ENCODE measurements around the gene VAX1.
"Not testable (repeated sequence)": the region's sequence is repeated elsewhere in the genome, so short reads cannot be mapped to it uniquely, and the experiment has no call there.

The VAX1 gene, protein sequence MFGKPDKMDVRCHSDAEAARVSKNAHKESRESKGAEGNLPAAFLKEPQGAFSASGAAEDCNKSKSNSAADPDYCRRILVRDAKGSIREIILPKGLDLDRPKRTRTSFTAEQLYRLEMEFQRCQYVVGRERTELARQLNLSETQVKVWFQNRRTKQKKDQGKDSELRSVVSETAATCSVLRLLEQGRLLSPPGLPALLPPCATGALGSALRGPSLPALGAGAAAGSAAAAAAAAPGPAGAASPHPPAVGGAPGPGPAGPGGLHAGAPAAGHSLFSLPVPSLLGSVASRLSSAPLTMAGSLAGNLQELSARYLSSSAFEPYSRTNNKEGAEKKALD

DNA sequence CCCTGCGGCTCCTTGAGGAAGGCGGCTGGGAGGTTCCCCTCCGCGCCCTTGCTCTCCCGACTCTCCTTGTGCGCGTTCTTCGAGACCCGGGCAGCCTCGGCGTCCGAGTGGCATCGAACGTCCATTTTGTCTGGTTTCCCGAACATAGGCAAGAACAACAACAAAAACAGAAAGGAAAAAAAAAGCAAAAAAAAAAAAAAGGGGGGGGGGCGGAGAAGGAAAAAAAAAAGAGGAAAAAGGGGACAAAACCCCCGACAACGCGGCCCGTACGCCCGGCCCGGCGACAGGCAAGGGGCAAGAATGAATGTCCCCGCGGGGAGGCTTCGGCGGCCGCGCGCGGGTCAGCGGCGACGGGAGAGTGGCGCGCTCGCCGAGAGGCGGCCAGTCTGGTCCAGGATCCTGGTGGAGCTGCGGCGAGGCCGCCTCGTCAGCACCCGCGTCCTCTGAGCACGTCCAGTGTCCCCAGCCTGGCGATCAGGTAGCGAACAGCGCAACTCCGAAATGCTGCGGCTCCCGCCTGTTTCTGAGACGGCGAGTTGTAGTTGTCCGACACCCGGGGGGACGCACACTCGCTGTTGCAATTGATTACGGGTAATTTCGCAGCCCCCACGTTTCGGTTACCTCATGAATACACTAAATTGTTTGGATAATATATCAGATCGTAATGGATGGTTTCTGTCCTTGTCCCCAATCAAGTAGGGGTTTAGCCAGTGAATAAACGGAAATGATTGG lies at the start of gene VAX1:
Gene VAX1, minus strand, starts transcription at position 360 of the 732 bp plus-strand sequence. Its CDS starts 214 bp downstream, at position 146.
- peak in 1 of 3 donors; percentile 47 for DNase-seq

DNA sequence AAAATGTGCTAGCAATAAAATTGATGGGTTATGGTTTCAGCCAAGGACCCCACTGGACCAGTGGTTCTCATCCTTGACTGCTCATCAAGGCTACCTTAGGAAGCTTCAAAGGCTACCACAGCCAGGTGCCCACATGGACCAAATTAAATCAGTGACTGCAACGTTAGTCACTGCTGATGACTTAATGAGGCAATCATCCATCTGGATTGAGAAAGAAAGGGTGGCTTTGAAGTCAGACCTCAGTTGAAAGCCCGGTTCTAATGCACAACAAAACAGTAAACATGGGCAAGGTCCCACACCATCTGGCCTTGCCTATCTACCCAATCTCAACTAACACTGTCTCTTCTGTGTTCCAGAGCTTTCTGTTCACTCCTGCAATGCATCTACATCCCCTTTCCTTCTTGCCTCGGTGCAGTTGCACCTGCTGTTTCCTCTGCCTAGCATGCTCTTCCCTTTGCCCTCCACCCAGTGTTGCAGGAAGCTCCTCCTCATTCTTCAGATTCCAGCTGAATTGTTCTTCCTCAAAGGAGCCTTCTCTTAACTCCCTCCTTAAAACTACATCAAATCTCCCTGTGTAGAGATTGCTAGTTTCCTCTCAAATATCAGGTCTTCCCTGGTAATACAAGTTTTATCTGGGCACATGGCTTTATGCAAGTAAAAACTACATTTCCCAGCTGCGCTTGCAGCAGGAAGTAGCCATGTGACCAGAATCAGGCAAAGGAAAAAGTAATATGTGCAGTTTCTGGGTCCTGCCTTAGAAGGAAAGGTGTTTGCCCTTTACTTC lies 49.0 kb upstream of the VAX1 start:
- DNase-seq = peak in 1 of 3 donors; percentile 6

DNA sequence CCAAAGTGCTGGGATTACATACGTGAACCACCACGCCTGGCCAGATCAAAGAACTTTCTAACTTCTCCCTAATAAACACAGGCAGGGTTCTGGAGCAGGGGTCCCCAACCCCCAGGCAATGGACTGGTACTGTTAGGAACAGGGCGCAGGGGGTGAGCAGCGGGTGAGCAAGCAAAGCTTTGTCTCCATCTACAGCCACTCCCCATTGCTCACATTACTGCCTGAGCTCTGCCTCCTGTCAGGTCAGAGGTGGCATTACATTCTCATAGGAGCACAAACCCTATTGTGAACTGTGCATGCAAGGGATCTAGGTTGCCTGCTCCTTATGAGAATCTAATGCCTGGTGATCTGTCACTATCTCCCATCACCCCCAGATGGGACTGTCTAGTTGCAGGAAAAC lies 47.7 kb upstream of the VAX1 start:
- not testable (repeated sequence) for DNase-seq

GRCh38 chr10:117184821-117185220 lies 46.8 kb upstream of the VAX1 start:
- DNase-seq = no peak

- no peak for DNase-seq
Measured at GRCh38 chr10:117184296-117184695, 46.2 kb upstream of the VAX1 start.

- no peak for DNase-seq
Measured at GRCh38 chr10:117178190-117178589, 40.1 kb upstream of the VAX1 start.

GRCh38 chr10:117175901-117176534 lies 37.9 kb upstream of the VAX1 start:
- peak; percentile 91 to 94 (median 93) for DNase-seq

GRCh38 chr10:117175215-117175900 lies 37.3 kb upstream of the VAX1 start:
- peak in 1 of 3 donors; percentile 22 for DNase-seq

DNA sequence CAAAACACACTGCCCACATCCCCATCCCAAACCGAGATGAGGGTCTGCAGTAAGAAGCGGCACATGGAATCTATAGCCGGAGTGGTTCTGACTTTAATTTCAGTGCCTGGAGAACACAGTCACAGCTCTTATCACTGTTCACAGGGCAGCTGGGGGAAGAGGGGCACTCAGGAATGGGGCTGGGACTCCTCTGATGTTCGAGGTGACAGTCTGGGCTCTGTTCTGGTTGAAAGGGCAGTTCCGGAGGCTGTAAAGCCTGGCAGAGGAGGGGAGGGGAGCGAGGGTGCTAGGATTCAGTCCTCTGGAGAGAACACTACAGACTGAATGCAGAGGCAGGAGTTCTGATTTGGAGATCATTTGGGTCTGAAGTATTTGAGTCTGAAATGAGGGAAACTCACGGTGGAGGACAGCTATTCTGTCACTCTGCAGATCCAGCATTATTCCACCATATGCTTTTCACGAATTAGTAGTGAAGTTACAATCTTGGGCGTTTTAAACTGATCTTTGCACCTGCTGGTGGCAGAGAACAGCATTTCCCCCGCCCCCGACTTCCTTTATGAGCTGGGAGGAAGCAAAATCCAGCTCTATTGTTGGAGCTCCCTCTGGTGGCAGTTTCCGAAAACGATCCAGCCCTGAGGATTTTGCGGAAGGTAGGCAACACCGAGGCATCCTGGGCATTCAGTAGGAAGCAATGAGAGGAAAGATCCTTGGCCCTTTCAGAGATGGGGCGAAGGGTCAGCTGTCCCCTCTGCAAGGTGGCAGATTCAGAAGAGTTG lies 36.6 kb upstream of the VAX1 start:
- DNase-seq = peak; percentile 89 to 94 (median 92)

DNA sequence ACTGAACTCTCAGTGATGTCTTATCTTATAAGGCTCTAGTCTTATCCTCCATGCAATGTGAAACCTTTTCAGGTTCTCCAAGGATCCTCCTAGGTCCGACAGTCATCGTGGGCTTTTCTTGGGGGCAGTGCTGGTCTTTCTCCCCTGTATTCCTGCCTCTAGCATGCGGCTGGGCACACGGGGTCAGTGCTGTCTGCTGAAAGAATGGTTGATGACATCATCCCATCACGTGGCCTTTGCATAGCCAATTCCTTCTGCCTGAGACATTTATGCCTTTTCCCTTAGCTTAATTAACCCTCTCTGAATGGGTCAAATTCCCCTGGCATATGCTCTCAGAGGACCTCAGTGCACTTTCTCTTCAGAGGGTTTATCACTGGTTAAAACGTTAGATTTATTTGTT lies 32.2 kb upstream of the VAX1 start:
- peak in 1 of 3 donors; percentile 36 for DNase-seq

- peak in 1 of 3 donors; percentile 20 for DNase-seq
Measured at GRCh38 chr10:117169480-117169879, 31.4 kb upstream of the VAX1 start.

DNA sequence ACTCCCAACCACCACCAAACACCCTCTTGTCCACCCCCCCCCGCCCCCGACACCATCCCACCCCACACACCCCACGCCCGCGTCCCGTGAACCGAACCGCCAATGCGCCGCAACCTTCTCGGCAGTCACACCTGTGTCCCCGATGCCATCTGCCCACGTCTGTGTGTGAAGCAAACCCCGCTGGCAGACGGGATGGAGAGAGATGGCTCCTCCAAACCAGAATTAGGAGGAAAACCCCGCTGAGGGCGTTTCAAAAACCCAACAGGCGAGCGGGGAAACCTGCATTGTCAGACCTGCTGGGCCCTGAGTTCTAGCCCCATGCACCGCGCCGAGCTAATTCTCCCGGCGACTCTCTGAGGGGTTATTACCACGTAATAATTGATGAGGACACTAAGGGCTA lies 30.7 kb upstream of the VAX1 start:
- DNase-seq = no peak

DNA sequence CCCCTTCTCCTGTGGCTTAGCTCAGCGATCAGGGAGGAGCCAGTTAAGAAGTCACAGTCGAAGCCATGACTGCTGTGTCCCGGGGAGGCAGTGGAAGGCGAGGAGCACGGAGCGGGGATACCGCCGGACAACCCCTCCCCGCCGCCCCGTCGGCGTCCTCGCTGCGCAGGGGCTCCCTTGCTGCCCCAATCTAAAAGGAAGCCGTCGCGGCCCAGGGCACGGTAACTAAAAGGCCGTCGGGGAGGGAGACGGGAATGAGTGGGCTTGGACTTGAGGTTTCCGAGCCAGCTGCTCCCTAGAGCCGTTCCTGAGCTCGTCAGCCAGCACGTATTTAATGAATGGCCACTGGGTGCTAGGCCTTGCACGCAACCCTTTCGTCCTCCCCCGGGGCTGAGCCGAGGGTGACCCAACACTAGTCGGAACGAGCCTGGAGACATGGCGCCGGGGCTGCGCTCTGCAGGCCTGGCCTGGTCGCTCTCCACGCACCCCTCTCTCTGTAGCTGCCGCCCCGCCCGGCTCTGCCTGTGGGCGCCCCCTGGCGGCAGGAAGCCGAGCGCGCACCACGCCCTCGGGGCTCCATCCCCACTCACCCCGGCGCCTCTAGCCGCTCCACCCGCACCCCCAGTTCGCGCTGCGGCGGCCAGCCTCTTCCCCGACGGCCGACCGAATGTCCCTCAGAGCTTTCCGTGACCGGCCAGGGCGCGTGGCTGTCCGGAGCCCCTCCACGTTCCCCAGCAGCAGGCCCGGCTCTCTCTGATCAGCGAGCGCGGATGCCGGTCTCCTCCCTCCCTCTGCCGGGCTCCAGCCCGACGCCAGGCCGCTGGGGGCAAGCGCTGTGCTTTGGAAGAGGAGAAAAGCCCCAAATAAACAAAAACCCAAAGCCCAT lies 30.0 kb upstream of the VAX1 start:
- DNase-seq = peak; percentile 75 to 91 (median 78)

GRCh38 chr10:117167346-117167788 lies 29.3 kb upstream of the VAX1 start:
- DNase-seq = no peak

DNA sequence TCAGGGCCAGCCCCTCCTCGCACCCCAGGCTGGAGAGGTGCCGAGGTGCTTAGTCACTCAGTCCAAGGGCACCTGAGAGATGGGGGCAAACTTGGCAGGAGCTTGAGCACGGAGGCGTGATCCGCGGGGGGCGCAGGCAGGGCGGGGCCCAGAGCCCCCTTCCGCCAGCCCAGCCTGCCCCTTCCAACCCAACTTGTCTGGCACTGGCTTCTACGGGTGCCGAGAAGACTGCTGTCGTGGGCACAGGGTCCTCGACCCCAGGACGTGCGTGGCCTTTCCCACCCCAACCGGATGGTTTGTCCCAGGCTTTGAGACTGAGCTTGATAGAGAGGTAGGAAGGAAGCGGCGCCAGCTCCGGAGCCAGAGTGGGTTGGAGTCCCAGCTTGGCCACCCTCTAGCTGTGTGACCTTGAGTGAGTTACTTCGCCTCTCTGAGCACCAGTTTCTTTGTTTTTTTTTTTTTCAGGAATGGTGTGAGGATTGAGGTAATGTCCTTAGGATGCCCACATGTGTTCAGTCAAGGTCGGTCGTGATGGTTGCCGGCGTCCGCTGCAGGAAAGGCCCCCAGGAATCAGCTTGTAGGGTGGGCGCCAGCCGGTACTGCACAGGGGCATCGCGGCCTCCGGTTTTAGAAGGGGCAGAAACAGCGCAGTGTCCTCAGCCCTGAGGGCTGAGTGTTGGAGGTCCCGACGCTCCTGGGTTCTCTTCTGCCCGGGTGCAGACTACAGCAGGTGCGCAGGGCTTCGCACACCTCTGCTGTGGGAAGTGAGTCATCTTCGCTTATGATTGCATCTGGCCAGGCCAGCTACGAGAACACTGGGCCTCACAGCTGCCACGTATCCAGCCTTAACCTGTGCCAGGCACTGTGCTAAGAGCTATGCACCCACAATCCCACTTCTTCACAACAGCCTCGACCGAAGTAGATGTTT lies 28.6 kb upstream of the VAX1 start:
- no peak for DNase-seq

DNA sequence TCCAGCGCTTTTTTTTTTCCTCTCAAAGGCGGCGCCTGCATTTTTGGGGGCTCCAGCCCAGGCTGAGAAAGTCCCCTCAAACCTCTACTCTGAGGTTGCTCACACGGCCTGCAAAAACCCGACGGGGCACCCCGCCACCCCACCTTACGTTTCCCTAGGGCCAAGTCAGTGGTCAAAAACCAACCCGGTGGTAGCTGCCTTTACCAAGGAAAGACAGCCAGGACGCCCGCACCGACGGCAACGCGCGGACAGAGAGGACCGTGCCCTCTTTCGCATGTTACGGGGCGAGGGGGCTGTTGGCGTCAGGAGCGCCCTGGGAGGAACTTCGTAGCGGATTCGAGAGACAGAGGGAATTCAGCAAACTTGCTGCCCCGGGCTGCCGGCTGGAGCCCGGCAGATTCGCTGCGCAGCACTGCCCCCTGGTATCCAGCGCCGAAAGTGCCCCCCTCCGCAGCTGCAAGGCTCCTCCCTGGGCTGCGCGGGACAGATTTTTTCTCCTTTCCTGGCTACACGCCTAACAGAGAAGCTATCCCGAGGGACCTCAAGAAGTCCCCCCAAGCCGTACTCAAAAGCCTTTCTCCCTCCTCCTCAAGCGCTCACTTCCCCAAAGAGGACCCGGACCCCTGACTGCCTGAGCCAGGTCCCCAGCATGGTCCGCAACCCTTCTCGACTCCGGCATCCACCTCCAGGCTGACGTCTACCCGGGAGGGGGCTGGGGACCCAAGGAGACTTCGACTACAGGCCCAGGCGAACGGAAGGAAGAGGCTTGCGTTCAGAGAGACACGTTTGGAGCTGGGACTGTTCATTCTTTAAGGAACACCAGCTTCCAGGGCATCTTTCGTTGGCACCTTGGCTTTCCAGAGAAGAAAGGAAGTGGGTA lies 27.7 kb upstream of the VAX1 start:
- DNase-seq = peak; percentile 76 to 89 (median 81)

GRCh38 chr10:117164592-117165537 lies 26.8 kb upstream of the VAX1 start:
- DNase-seq = peak; percentile 41 to 70 (median 56)

All from suppressor macrophage treated with lipopolysaccharide for 1 hour (primary cell).